Activated naive CD8-positive, alpha-beta T cell treated with anti-CD3 and anti-CD28 coated beads, Interleukin-2, amount 10 ng/mL, durations not matched to agents 7 days and 5 days (primary cell): ENCODE data around the gene CC2D1A. TPM values are rescaled to one million over a fixed set of nuclear protein-coding genes. Genes with fewer than 3 reads are reported as not detected.

Experiments used
- ATAC-seq: fragments of 150-1000 bp; cut with Tn5 transposase; one replicate; pipeline ENCODE4 v1.10.0; 2021; ENCODE audit warnings: low read depth, moderate library complexity
- POLR2A ChIA-PET: fragments of 350-600 bp; sonication (Branson Sonifier 250); formaldehyde crosslinking; loops from one replicate; lab custom pipeline; 2021; ENCODE audit warnings: antibody characterized with exemption; lab: Charles Lee
- DNase-seq: peaks from one replicate; pipeline ENCODE4 v3.0.0; 2021
- H3K27ac Mint-ChIP-seq: one replicate; pipeline ENCODE4 v1.8.0; 2022; ENCODE audit warnings: mild to moderate bottlenecking, mixed read lengths
- H3K27me3 Mint-ChIP-seq: one replicate; pipeline ENCODE4 v1.8.0; 2022; ENCODE audit warnings: mild to moderate bottlenecking, moderate library complexity, mixed read lengths
- H3K36me3 Mint-ChIP-seq: one replicate; pipeline ENCODE4 v1.8.0; 2021; ENCODE audit warnings: mild to moderate bottlenecking, mixed read lengths
- H3K4me1 Mint-ChIP-seq: one replicate; pipeline ENCODE4 v1.8.0; 2021; ENCODE audit warnings: mixed read lengths
- H3K4me3 Mint-ChIP-seq: one replicate; pipeline ENCODE4 v1.8.0; 2022; ENCODE audit warnings: mild to moderate bottlenecking, moderate library complexity, mixed read lengths
- H3K9me3 Mint-ChIP-seq: one replicate; pipeline ENCODE4 v1.8.0; 2021; ENCODE audit warnings: mixed read lengths
- total RNA-seq, 2 experiments: library from RNA; stranded (reverse); gene quantifications; one replicate each; pipeline ENCODE4 v1.2.3, GENCODE V29; 2021

CC2D1A gene
- 10 to 100 TPM; 34.7 to 34.8 TPM for total RNA-seq

DNA sequence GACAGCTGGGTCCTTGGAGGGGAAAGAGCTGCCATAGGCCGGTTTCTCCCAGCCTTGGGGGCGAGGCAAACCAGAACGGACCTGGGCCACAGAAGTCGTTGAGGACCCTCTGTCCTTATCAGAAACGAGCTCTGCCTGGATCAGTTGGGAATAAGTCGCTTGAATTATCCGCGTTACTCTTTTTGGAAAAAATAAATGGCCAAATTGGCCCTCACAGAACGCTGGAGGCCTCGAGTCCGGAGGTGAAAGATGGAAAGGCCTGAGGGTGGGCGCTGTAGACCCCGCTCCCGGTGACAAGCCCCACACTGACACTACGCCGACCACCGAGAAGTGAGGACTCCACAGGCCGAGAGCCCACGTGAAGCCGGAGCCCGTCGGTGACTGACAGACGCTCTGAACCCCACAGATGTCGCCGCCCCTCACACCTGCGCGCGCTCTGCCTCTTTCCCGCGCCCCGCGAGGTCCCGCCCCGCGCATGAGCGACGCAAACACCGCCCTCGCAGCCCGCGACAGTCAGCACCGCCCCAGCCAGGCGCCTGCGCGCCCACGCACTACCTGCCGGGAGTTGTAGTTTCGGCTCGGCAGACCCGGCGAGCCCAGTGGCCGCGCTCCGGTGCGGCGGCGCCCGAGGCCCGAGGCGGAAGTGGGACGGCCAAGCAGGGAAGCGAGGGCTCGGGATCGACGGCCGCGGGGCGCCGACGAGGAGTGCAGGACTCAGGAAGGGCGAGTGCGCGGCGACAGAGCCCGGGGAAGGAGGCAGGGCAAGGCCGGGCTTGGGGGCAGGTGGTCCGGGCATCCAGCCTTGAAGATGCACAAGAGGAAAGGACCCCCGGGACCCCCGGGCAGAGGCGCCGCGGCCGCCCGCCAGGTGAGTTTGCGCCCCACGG lies at the start of gene CC2D1A, which contains the start of gene BRME1:
Gene CC2D1A (plus strand): TSS at position 568 of the 887 bp plus-strand sequence. CDS start 241 bp downstream, at position 809.
Gene BRME1 (minus strand): TSS at position 484 of the 887 bp plus-strand sequence. CDS start 1,225 bp downstream, outside the sequence.
- peak; percentile 96 for DNase-seq
- peak; percentile 98 for ATAC-seq
- peak within 1 kb of the TSS; percentile 86 for H3K4me3 Mint-ChIP-seq
- H3K4me1 Mint-ChIP-seq, result peaks cover 24% of the 10 kb centered on the region
- H3K27me3 Mint-ChIP-seq, result no peaks in the 10 kb centered on the region
- H3K36me3 Mint-ChIP-seq, result peaks cover 7% of the 10 kb centered on the region
- POLR2A ChIA-PET, result interaction anchor here (1.0 to 1.7 kb wide), 3 partner anchors 23 to 99 kb away, joined by 3 to 7 read pairs (median 6); partner anchors contain the start of gene DCAF15
- H3K9me3 Mint-ChIP-seq, result no peaks in the 10 kb centered on the region
- peak within 1 kb of the TSS; percentile 87 for H3K27ac Mint-ChIP-seq

DNA sequence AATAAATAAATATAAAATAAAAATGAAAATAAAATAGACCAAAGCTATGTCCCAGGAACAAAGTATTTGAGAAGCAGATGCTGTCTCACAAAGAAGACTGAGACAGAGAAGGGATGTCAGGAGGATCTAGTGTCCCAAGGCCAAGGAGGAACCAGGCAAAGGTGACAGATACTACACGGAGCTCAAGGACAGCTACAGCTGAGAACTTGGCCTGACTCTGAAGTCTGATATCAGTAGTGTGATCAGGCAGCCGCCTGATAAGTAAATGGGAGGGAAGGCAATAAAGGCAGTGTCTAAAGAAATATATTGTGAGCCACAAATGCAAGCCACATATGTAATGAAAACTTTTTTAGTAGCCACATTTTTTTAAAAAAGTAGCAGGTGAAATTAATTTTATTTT lies 49.5 kb upstream of the CC2D1A start:
- H3K4me1 Mint-ChIP-seq, result peaks cover 14% of the 10 kb centered on the region
- no peaks in the 10 kb centered on the region for H3K9me3 Mint-ChIP-seq
- peak overlapping the region; percentile 54 for H3K27ac Mint-ChIP-seq
- POLR2A ChIA-PET, result interaction anchor here (0.8 to 1.5 kb wide), 4 partner anchors 9 to 82 kb away, joined by 3 read pairs; no protein-coding TSS in a partner anchor
- ATAC-seq, result no peak
- H3K36me3 Mint-ChIP-seq, result no peaks in the 10 kb centered on the region
- H3K4me3 Mint-ChIP-seq, result no peak overlapping the region
- DNase-seq, result no peak
- peaks cover 3% of the 10 kb centered on the region for H3K27me3 Mint-ChIP-seq

DNA sequence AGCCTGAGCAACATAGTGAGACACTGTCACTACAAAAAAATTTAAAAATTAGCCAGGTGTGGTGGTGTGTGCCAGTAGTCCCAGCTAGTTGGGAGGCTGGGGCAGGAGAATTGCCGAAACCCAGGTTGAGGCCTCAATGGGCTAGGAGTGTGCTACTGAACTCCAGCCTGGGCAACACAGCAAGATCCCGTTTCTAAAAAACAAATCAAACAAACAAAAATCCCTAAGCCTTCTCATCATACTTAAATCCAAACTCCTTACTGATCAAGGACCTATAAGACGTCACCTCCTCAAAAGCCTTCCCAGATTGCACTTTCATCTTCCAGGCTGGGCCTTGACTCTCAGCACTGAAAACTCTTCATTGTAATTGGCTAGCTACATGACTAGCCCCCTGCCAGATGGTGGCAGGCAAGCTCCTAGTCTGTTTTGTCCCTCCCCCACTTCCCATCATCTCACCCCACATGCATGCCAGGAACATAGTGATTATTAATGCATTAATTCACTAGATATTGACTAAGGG lies 46.6 kb upstream of the CC2D1A start:
- H3K4me1 Mint-ChIP-seq, result peaks cover 34% of the 10 kb centered on the region
- no peak overlapping the region for H3K27ac Mint-ChIP-seq
- no peaks in the 10 kb centered on the region for H3K9me3 Mint-ChIP-seq
- H3K36me3 Mint-ChIP-seq, result no peaks in the 10 kb centered on the region
- no peak for DNase-seq
- H3K27me3 Mint-ChIP-seq, result peaks cover 12% of the 10 kb centered on the region
- ATAC-seq, result no peak
- no peak overlapping the region for H3K4me3 Mint-ChIP-seq
- POLR2A ChIA-PET, result interaction anchor here (0.6 to 4.4 kb wide), 6 partner anchors 12 to 214 kb away, joined by 3 to 47 read pairs (median 4); no protein-coding TSS in a partner anchor

DNA sequence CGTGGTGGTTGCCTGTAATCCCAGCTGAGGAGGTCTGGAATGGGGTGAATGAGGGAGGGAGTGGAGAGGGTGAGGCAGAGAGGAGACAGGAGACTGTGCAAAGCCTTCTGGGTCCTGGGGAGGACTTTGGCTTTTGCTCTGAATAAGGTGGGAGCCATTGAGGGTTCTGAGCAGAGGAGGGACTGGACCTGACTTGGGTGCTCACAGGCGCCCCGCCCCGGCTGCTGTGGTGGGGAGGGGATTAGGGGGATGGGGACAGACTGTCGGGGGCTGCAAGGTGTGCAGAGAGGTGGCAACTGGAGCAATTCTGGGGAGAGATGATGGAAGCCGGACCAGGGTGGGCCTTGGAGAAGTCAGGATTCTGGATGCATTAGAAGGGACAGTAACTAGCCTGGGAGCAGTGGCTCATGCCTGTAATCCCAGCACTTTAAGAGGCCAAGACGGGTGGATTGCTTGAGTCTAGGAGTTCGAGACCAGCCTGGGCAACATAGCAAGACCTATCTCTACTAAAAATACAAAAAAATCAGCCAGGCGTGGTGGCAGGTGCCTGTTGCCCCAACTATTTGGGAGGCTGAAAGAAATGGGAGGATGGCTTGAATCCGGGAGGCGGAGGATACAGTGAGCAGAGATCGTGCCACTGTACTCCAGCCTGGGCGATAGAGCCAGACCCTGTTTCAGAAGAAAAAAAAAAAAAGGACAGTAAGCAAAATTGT lies 45.2 kb upstream of the CC2D1A start:
- no peak for ATAC-seq
- peaks cover 11% of the 10 kb centered on the region for H3K27me3 Mint-ChIP-seq
- H3K36me3 Mint-ChIP-seq, result no peaks in the 10 kb centered on the region
- H3K4me3 Mint-ChIP-seq, result peak overlapping the region; percentile 95
- H3K27ac Mint-ChIP-seq, result peak overlapping the region; percentile 95
- POLR2A ChIA-PET, result interaction anchor here (0.6 to 6.6 kb wide), 13 partner anchors 8 to 307 kb away, joined by 3 to 94 read pairs (median 12); partner anchors contain the start of genes C19orf53, MRI1 and ZSWIM4
- no peaks in the 10 kb centered on the region for H3K9me3 Mint-ChIP-seq
- no peak for DNase-seq
- peaks cover 36% of the 10 kb centered on the region for H3K4me1 Mint-ChIP-seq

DNA sequence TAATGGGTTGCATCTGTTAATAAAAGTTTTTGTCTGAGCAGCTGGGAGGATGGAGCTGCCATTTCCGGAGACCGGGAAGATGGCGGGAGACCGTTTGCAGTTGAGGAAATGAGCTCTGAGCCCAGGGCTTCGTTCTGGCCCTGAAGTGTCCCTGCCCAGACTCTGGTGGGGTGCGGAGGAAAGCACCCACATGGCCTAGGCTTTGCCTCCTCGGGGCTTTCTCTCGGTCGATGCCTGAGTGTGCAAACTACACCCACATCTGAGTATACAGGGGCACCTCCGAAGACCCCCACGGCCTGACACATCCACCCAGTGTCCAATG lies 44.6 kb upstream of the CC2D1A start:
- Mint-ChIP-seq H3K27me3 (peaks cover 14% of the 10 kb centered on the region), H3K27ac (peak overlapping the region; percentile 95), H3K36me3 (no peaks in the 10 kb centered on the region), H3K4me3 (peak overlapping the region; percentile 95), H3K9me3 (no peaks in the 10 kb centered on the region), H3K4me1 (peaks cover 38% of the 10 kb centered on the region)
- POLR2A ChIA-PET, result interaction anchor here (0.9 to 6.6 kb wide), 13 partner anchors 8 to 188 kb away, joined by 3 to 94 read pairs (median 12); partner anchors contain the start of genes C19orf53, MRI1 and ZSWIM4
- ATAC-seq (peak; percentile 8), DNase-seq (no peak)

DNA sequence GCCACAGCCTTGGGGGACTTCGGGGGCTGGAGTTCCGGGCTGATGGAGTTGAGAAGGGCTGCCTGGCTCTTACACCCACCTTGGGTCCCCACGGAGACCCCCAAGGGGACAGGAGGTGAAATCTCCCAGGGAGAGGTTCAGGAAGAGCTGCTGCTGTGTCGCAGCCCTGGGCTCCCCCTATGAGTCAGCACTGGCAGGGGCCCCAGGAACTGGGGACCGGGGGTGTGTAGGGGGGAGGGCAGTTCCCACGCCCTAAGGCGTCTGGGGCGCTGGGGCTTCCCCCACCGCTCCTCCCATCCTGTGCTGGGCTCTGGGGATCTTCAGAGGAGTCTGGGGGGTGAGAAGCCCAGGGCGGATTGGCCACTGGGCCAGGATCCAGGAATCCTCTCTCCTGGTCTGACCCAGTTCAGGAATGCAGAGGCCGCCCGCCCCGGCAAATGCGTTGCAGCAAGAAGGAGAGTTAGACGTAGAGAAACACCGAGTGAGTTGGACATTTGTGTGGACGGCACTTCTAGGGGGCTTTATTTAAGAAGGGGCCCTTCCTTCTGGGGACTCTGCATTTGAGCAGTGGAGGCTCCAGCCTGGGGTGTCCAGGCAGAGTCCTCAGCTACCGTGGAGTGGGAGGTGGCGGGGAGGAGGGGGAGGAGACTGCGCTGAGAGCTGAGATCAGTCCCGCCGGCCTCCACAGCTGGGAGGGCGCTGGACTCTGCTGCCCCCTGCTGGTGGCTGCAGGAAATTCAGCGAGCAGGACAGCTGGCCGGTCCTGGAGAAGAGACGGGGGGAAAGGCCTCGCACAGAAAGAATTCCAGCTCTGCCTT lies 44.1 kb upstream of the CC2D1A start:
- peak; percentile 93 for DNase-seq
- Mint-ChIP-seq H3K4me1 (peaks cover 42% of the 10 kb centered on the region), H3K4me3 (peak overlapping the region; percentile 95), H3K9me3 (no peaks in the 10 kb centered on the region), H3K27ac (peak overlapping the region; percentile 95), H3K27me3 (peaks cover 18% of the 10 kb centered on the region), H3K36me3 (no peaks in the 10 kb centered on the region)
- POLR2A ChIA-PET, result interaction anchor here (0.6 to 6.6 kb wide), 18 partner anchors 9 to 190 kb away, joined by 3 to 94 read pairs (median 10); partner anchors contain the start of genes C19orf53, MRI1 and ZSWIM4
- peak; percentile 93 for ATAC-seq

DNA sequence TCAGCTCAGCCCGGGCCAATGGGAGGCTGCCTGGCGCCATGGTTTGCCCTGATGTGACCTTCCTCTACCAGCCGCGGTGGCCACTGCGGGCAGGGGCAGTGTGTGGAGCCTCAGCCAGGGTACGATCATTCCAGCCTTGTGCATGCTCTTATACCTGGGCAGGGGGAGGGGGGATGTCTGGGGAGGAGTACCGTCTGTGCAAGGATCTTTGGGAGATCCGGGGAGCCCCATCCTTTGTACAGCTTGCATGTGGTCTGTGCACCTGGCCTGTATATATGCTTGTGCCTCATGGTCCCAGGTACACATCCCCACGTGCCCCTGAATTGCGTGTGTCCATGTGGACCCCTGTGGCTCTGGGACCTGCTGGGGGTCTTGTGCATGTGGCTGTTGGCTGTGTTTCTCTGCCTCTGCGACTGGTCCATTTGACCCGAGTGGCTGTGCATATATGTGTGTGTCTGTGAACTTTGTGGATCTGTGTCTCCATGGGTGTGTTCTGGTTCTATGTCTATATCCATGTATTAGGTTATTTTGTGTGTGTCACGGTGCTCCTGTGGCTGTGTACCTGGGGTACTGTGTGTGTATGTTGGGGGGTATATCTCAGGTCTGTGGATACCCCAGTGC lies 41.8 kb upstream of the CC2D1A start:
- no peaks in the 10 kb centered on the region for H3K36me3 Mint-ChIP-seq
- ATAC-seq, result no peak
- peak overlapping the region; percentile 9 for H3K27ac Mint-ChIP-seq
- no peak for DNase-seq
- H3K9me3 Mint-ChIP-seq, result no peaks in the 10 kb centered on the region
- POLR2A ChIA-PET, result interaction anchor here (0.6 to 6.6 kb wide), 9 partner anchors 18 to 272 kb away, joined by 3 to 94 read pairs (median 5); partner anchors contain the start of gene ASF1B
- H3K4me3 Mint-ChIP-seq, result peak overlapping the region; percentile 68
- peaks cover 45% of the 10 kb centered on the region for H3K4me1 Mint-ChIP-seq
- peaks cover 18% of the 10 kb centered on the region for H3K27me3 Mint-ChIP-seq

DNA sequence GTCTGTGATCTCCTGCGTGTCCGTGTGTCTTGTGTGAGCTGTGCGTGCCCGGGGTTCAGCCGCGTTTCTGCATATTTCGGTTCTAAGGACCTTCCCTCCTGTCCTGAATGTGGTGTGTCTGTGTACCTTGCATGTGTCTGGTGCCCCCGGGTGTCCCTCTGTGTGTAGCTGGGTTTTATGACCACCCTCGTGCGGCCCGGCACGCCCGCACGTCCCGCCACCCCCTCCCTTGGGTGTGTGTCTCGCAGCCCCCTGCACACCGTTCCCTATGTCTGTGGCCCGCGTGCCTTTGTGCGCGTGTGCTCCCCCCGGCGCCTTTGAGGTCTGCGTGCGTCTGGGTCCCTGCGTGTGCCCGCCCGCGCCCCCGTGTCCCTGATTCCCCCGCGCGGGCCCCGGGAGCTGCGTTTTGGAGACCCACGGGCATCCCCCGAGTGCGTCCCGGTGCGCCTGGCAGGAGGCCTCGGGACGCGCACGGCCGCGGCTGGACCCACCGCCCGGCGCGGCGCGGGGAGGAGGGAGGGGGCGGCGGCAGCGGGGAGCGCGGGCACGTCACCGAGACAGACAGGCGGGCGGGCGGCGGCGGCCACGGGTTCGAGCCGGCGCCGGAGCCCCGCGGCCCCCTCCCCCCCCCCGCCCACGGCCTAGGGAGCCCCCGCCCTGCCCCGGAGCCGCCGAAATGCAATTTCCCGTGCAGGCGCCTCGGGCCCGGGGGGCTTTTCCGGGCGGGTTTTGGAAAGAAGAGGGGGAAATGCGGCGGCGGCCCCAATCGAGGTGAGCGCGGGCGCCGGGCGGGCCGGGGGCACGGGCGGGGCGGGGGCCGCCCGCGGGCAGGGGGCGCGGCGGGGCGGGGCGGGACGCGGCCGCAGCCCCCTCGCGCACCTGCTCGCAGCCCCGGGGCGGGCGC lies 41.1 kb upstream of the CC2D1A start:
- Mint-ChIP-seq H3K4me3 (peak overlapping the region; percentile 68), H3K4me1 (peaks cover 40% of the 10 kb centered on the region), H3K27ac (peak overlapping the region; percentile 9), H3K36me3 (no peaks in the 10 kb centered on the region), H3K9me3 (no peaks in the 10 kb centered on the region), H3K27me3 (peaks cover 18% of the 10 kb centered on the region)
- POLR2A ChIA-PET, result interaction anchor here (1.0 to 6.6 kb wide), 4 partner anchors 19 to 209 kb away, joined by 3 to 94 read pairs (median 4); no protein-coding TSS in a partner anchor
- ATAC-seq (no peak), DNase-seq (no peak)

DNA sequence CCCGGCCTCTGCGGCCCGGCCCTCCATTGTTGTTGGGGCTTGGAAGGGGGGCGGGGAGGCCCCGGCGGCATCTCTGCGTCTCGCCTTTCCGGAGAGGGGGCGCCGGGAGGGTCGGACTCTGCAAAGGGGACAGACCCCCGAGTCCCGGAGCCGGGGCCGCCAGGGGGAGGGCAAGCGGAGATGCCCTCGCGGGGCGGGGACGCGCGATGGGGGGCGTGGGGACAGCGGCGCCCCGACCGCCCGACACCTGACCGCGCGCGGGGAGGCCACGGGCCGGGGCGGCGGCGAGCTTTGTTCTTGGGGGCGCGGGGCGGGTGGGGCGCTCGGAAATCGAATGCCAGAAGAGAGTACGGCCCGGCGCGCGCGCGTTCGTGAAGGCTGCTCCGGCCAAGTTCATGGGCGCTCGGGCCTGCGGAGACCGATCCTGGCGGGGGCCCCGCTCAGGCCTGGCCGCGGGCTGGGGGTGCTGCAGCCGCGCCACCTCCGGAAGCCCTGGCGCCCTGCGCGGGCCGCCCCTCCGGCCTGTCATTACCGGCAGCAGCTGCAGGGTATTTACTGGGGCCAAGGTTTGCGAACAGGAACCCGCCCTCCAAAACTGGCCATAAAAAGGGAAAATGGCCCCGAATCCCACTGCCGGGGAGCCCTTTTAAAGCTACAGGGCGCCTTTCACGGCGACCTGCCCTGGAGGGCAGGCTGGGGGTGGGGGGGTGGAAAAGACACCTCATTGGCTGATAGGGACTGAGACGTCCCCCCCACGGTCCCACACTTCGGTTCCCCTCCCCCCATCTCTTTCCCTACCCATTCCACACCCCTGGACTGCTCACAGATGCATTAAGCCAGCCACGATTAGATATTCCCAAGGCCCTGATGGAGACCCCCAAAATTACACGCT lies 40.2 kb upstream of the CC2D1A start:
- peak overlapping the region; percentile 43 for H3K4me3 Mint-ChIP-seq
- peak overlapping the region; percentile 13 for H3K27ac Mint-ChIP-seq
- ATAC-seq, result no peak
- no peaks in the 10 kb centered on the region for H3K36me3 Mint-ChIP-seq
- peaks cover 18% of the 10 kb centered on the region for H3K27me3 Mint-ChIP-seq
- POLR2A ChIA-PET, result interaction anchor here (0.5 to 6.6 kb wide), 6 partner anchors 24 to 224 kb away, joined by 3 to 94 read pairs (median 3); no protein-coding TSS in a partner anchor
- H3K9me3 Mint-ChIP-seq, result no peaks in the 10 kb centered on the region
- peaks cover 39% of the 10 kb centered on the region for H3K4me1 Mint-ChIP-seq
- DNase-seq, result peak; percentile 62

DNA sequence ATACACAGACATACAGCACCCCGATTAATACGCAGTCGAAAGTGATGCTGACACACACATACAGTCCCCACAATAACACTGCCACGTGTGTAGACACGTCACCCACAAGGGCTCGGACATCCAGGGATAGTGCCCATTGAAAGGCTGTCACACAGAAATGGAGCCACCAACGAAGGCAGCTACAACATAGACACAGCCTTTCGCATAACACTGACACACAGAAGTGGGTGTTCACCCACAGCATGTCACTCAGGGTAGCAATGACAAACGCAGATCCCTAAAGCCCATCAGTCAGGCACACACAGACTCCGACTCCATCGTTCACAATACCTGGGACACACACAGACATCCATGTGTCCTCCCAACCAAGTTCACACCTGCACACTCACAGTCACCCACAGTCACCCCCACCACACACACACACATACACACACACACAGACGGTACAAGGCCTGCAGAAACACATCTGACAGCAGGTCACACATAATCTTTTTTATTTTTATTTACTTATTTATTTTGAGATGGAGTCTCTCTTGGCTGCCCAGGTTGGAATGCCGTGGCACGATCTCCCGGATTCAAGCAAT lies 39.4 kb upstream of the CC2D1A start:
- DNase-seq (no peak), ATAC-seq (no peak)
- H3K27me3 Mint-ChIP-seq, result peaks cover 19% of the 10 kb centered on the region
- H3K27ac Mint-ChIP-seq, result peak overlapping the region; percentile 13
- H3K9me3 Mint-ChIP-seq, result no peaks in the 10 kb centered on the region
- H3K36me3 Mint-ChIP-seq, result no peaks in the 10 kb centered on the region
- peak overlapping the region; percentile 43 for H3K4me3 Mint-ChIP-seq
- H3K4me1 Mint-ChIP-seq, result peaks cover 33% of the 10 kb centered on the region
- POLR2A ChIA-PET, result interaction anchor here (0.5 to 6.6 kb wide), 5 partner anchors 25 to 207 kb away, joined by 3 to 94 read pairs (median 3); no protein-coding TSS in a partner anchor
